Keratinocyte (primary cell): Measurements from ENCODE around the gene CGB2.

Experiments used
- CTCF ChIP-seq, 3 experiments: IDR thresholded peaks in 1 of 3; conservative IDR thresholded peaks in 1 of 3; optimal IDR thresholded peaks in 1 of 3; 2 replicates in 2 of 3; 3 replicates in 1 of 3; pipeline versions ENCODE3 to v1.5.1; 2011; ENCODE audit warnings: low read length in 3 of 3, mild to moderate bottlenecking in 3 of 3, moderate library complexity in 2 of 3, control low read depth in 1 of 3, inconsistent platforms in 1 of 3; ENCODE audit not compliant: insufficient read depth in 2 of 3; ENCODE audit errors: extremely low read depth in 1 of 3
- EZH2 ChIP-seq: IDR thresholded peaks from one replicate; pipeline ENCODE4 v1.6.1; 2012; ENCODE audit warnings: inconsistent platforms, mild to moderate bottlenecking, low read length, moderate library complexity

GRCh38 chr19:48982280-48982679 is 49.4 kb upstream of the CGB2 start:
- TF ChIP-seq CTCF (optimal IDR thresholded peaks at IDR 0.05 in 1 of 3, IDR thresholded peaks at IDR 0.05 in 1 of 3, conservative IDR thresholded peaks at IDR 0.05 in 1 of 3; ENCODE audit: extremely low read depth in 1 of 3, insufficient read depth in 2 of 3, low read length in 3 of 3) (no peak), EZH2 (no peak)
